BJ (cell line): ENCODE results near the gene LRRN1. TPM values are rescaled to one million over a fixed set of nuclear protein-coding genes. Genes with fewer than 3 reads are reported as not detected.
A peak's percentile ranks its signal among the peaks of the same experiment; 100 is the strongest.

Experiments
- CTCF ChIA-PET: fragments of 350-600 bp; formaldehyde crosslinking; extraction: SDS; loops from one replicate; lab custom pipeline; 2021; ENCODE audit warnings: antibody characterized with exemption, inconsistent platforms; lab: Yijun Ruan, JAX
- POLR2A ChIA-PET: fragments of 300-600 bp; sonication (Branson Sonifier 250); formaldehyde crosslinking; extraction: SDS; loops from one replicate; lab custom pipeline; 2021; ENCODE audit warnings: antibody characterized with exemption; lab: Charles Lee
- DNase-seq: peaks from one replicate; pipeline ENCODE4 v3.0.0-alpha.2; 2011; ENCODE audit warnings: low read depth
- H3K27me3 ChIP-seq: 2 replicates; pipeline ENCODE4 v1.6.0; 2011; ENCODE audit warnings: low read length; ENCODE audit not compliant: control insufficient read depth, insufficient read depth
- H3K36me3 ChIP-seq: 2 replicates; pipeline ENCODE4 v1.5.1; 2011; ENCODE audit warnings: low read length; ENCODE audit not compliant: control insufficient read depth, insufficient read depth
- H3K4me3 ChIP-seq: 2 replicates; pipeline ENCODE4 v1.5.1; 2011; ENCODE audit warnings: low read depth, mild to moderate bottlenecking, control low read depth, low read length
- CTCF ChIP-seq: IDR thresholded peaks from 2 replicates; pipeline ENCODE4 v1.5.1; 2011; ENCODE audit warnings: low read depth, mild to moderate bottlenecking, control low read depth, inconsistent platforms, low read length, moderate library complexity; ENCODE audit not compliant: insufficient read depth
- polyA minus RNA-seq: library from RNA; depleted of rRNA, polyadenylated mRNA; stranded (reverse); fragments of >200 nt; gene quantifications from 2 replicates; pipeline ENCODE4 v1.2.3, GENCODE V29; 2011; rRNA and poly(A)+ RNA removed
- polyA plus RNA-seq: library from polyadenylated mRNA; depleted of rRNA; stranded (reverse); fragments of >200 nt; gene quantifications from 2 replicates; pipeline ENCODE4 v1.2.3, GENCODE V29; 2011; rRNA removed

The LRRN1 gene
- polyA plus RNA-seq (0.02 TPM in 1 of 2 replicates, not detected in the other), polyA minus RNA-seq (0.05 TPM in 1 of 2 replicates, not detected in the other)

GRCh38 chr3:3799173-3800079 lies at the start of gene LRRN1:
LRRN1 (plus strand) TSS chr3:3799431; CDS start chr3:3844642, 45,211 bp downstream.
- ChIA-PET POLR2A (no interaction called here), CTCF (no interaction called here)
- Histone ChIP-seq H3K36me3 (no peaks in the 10 kb centered on the region), H3K27me3 (peaks cover 2% of the 10 kb centered on the region; the same call in 1 of the 2 replicates), H3K4me3 (peak within 1 kb of the TSS; percentile 4)
- no peak for TF ChIP-seq CTCF
- DNase-seq = no peak

DNA sequence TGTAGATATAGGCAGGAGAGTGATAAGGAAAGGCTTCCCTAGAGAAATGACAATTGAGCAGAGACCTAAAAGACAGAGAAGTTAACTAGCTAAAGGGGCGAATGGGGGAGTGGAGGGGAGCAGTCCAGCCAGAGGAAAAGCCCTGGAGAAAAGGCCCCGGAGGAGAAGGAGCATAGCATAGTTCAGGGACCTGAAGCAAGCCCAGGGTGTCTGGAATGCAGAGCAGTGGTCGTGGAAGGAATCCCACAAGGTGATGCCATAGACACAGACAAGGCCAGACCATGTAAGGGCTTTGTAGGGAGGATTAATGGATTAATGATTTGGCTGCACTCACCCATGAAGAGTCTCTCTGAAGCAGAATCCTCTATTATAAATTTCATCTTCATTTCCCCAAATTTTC lies 45.8 kb upstream of the LRRN1 start:
- H3K36me3 ChIP-seq = no peaks in the 10 kb centered on the region
- TF ChIP-seq CTCF = no peak
- ChIA-PET CTCF (no interaction called here), POLR2A (no interaction called here)
- no peak overlapping the region for H3K4me3 ChIP-seq
- H3K27me3 ChIP-seq = no peaks in the 10 kb centered on the region
- no peak for DNase-seq

DNA sequence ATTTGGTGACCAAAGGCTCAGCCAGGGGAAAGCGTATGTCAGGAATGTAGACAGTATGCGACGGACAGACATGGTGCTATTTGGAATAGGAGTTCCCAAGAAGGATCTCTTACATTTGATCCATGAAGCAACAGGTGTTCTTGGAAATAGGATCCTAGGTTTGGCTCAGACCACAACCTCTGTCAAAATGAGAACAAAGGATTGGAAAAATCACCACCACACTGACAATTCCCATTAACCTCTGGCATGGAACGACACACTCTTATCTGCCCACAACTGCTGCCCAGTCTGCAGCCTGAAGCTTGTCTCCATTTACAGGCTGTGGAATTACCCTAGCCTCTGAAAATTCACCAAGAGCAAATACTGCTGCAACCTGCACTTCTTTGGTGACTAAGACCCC lies 33.6 kb upstream of the LRRN1 start:
- Histone ChIP-seq H3K27me3 (no peaks in the 10 kb centered on the region), H3K36me3 (no peaks in the 10 kb centered on the region), H3K4me3 (no peak overlapping the region)
- ChIA-PET CTCF (no interaction called here), POLR2A (no interaction called here)
- TF ChIP-seq CTCF = no peak
- DNase-seq = no peak

- no peak for TF ChIP-seq CTCF
- ChIA-PET POLR2A (no interaction called here), CTCF (no interaction called here)
- H3K4me3 ChIP-seq = no peak overlapping the region
- no peaks in the 10 kb centered on the region for H3K27me3 ChIP-seq
- DNase-seq = no peak
- H3K36me3 ChIP-seq = no peaks in the 10 kb centered on the region
Observed at GRCh38 chr3:3766140-3766539, 33.1 kb upstream of the LRRN1 start.

DNA sequence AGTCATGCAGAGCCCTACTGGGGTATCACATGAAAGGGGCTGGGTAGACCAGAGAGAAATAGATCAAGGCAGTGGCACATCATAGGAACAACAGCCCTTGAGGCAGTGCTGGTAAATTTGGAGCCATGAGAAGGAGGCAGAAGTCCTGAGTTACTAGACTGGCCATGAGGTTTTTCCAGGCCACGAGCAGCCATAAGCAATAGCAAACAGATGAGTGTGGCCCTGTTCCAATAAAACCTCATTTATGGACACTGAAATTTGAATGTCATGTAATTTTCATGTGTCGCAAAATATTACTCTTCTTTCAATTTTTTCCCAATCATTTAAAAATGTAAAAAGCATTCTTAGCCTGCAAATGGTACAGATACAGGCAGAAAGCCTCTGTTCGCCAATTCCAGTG lies 28.1 kb upstream of the LRRN1 start:
- no peaks in the 10 kb centered on the region for H3K36me3 ChIP-seq
- CTCF ChIA-PET = no interaction called here
- H3K27me3 ChIP-seq = no peaks in the 10 kb centered on the region
- DNase-seq = no peak
- no peak overlapping the region for H3K4me3 ChIP-seq
- no peak for TF ChIP-seq CTCF
- POLR2A ChIA-PET = no interaction called here
